A549 (cell line): ENCODE results near the gene MGME1. TPM values are rescaled to one million over a fixed set of nuclear protein-coding genes. Genes with fewer than 3 reads are reported as not detected.

Source experiments
- ATAC-seq, 2 experiments: fragments of 200-7000 bp in 1 of 2; fragments of >200 bp in 1 of 2; cut with Nextera tagmentation in 1 of 2; cut with Tn5 transposase in 1 of 2; 3 replicates each; pipeline versions ENCODE4 v1.8.0 to v1.9.1; 2018 to 2020; ENCODE audit warnings: mild to moderate bottlenecking in 1 of 2, moderate library complexity in 1 of 2
- CTCF ChIA-PET: fragments of 300-600 bp; sonication (Branson Sonifier 250); formaldehyde crosslinking; extraction: SDS; loops from one replicate; lab custom pipeline; 2021; ENCODE audit warnings: antibody characterized with exemption, inconsistent platforms; lab: Yijun Ruan, JAX
- POLR2A ChIA-PET: fragments of 350-600 bp; formaldehyde crosslinking; extraction: SDS; loops from one replicate; lab custom pipeline; 2021; ENCODE audit warnings: antibody characterized with exemption, inconsistent platforms; lab: Yijun Ruan, JAX
- DNase-seq, 2 experiments: peaks; one replicate each; pipeline versions ENCODE4 v3.0.0 to v3.0.0-alpha.2; 2011 to 2016; ENCODE audit warnings: low read depth in 1 of 2, low spot score in 1 of 2
- FAIRE-seq: peaks from 2 replicates; lab custom pipeline; 2011; peaks lifted over from hg19 to GRCh38; lab: Jason Lieb, UNC
- H3K27ac ChIP-seq, 2 experiments: fragments of >200 bp; sonication (Bioruptor Twin); formaldehyde crosslinking; 3 replicates each; pipeline ENCODE4 v1.5.1; 2016 to 2017
- H3K4me1 ChIP-seq: fragments of >200 bp; sonication (Bioruptor Twin); formaldehyde crosslinking; 3 replicates; pipeline ENCODE4 v1.6.1; 2016
- H3K4me2 ChIP-seq: fragments of >200 bp; sonication (Bioruptor Twin); formaldehyde crosslinking; 3 replicates; pipeline ENCODE4 v1.6.1; 2016
- H3K4me3 ChIP-seq: fragments of >200 bp; sonication (Bioruptor Twin); formaldehyde crosslinking; 3 replicates; pipeline ENCODE4 v1.5.1; 2016
- H3K9me3 ChIP-seq: fragments of >200 bp; sonication (Bioruptor Twin); formaldehyde crosslinking; 3 replicates; pipeline ENCODE4 v1.6.1; 2016
- CEBPB ChIP-seq, 2 experiments: fragments of >200 bp in 1 of 2; sonication (Bioruptor Twin) in 1 of 2; formaldehyde crosslinking in 1 of 2; IDR thresholded peaks; 2 replicates each; pipeline ENCODE4 v1.6.1; 2012 to 2016
- CHD2 ChIP-seq: fragments of 150-350 bp; IDR thresholded peaks from 2 replicates; pipeline ENCODE4 v1.6.1; 2014; ENCODE audit warnings: low read length; ENCODE audit not compliant: partially characterized antibody
- EHMT2 ChIP-seq: fragments of 200-600 bp; sonication (generic); IDR thresholded peaks from 2 replicates; pipeline ENCODE4 v1.6.1; 2016; ENCODE audit warnings: antibody characterized with exemption, low read depth, mild to moderate bottlenecking, moderate library complexity
- EP300 ChIP-seq, 2 experiments: fragments of >200 bp; sonication (Bioruptor Twin); formaldehyde crosslinking; IDR thresholded peaks; 2 replicates in 1 of 2; 3 replicates in 1 of 2; pipeline ENCODE4 v1.6.1; 2016 to 2017
- FOSB ChIP-seq: fragments of 250-450 bp; sonication (Bioruptor Pico); IDR thresholded peaks from 2 replicates; pipeline ENCODE4 v1.5.0; 2020; ENCODE audit warnings: mild to moderate bottlenecking, moderate library complexity
- FOSL2 ChIP-seq, 2 experiments: fragments of 450-650 bp in 1 of 2; fragments of >200 bp in 1 of 2; sonication (Bioruptor Twin) in 1 of 2; formaldehyde crosslinking; IDR thresholded peaks; 2 replicates each; pipeline versions ENCODE4 v1.5.0 to v1.6.1; 2016 to 2020; ENCODE audit warnings: mild to moderate bottlenecking in 1 of 2, moderate library complexity in 1 of 2
- HDAC2 ChIP-seq: fragments of 200-600 bp; sonication (generic); IDR thresholded peaks from 2 replicates; pipeline ENCODE4 v1.6.1; 2016
- HOXA7 ChIP-seq: fragments of 250-450 bp; sonication (Bioruptor Pico); IDR thresholded peaks from 2 replicates; pipeline ENCODE4 v1.5.0; 2020; ENCODE audit warnings: mild to moderate bottlenecking, moderate library complexity
- HOXB13 ChIP-seq: fragments of 250-450 bp; sonication (Bioruptor Pico); IDR thresholded peaks from 2 replicates; pipeline ENCODE4 v1.5.0; 2020; ENCODE audit warnings: low read depth, mild to moderate bottlenecking, moderate library complexity
- JUNB ChIP-seq: fragments of >200 bp; sonication (Bioruptor Twin); formaldehyde crosslinking; IDR thresholded peaks from 2 replicates; pipeline ENCODE4 v1.6.1; 2016
- KDM5A ChIP-seq: fragments of 200-600 bp; sonication (generic); IDR thresholded peaks from 2 replicates; pipeline ENCODE4 v1.6.1; 2016; ENCODE audit warnings: antibody characterized with exemption, mild to moderate bottlenecking
- POLR2AphosphoS2 ChIP-seq: conservative IDR thresholded peaks from 2 replicates; pipeline ENCODE4 v1.6.1; 2012; ENCODE audit warnings: low read length, improper control_type of control experiment, inconsistent platforms
- RAD21 ChIP-seq, 2 experiments: fragments of >200 bp in 1 of 2; sonication (Bioruptor Twin) in 1 of 2; formaldehyde crosslinking in 1 of 2; IDR thresholded peaks in 1 of 2; conservative IDR thresholded peaks in 1 of 2; 2 replicates in 1 of 2; 3 replicates in 1 of 2; pipeline ENCODE4 v1.6.1; 2012 to 2018; ENCODE audit warnings: inconsistent platforms in 1 of 2
- RCOR1 ChIP-seq: fragments of 150-350 bp; IDR thresholded peaks from 2 replicates; pipeline ENCODE4 v1.6.1; 2014; ENCODE audit warnings: antibody characterized with exemption, low read length, low read depth
- RNF2 ChIP-seq: fragments of 200-600 bp; sonication (generic); IDR thresholded peaks from 2 replicates; pipeline ENCODE4 v1.6.1; 2016; ENCODE audit warnings: low read depth, mild to moderate bottlenecking, antibody characterized with exemption, moderate library complexity, borderline replicate concordance
- ZC3H11A ChIP-seq: fragments of 450-650 bp; IDR thresholded peaks from 2 replicates; pipeline ENCODE4 v1.6.1; 2014; ENCODE audit warnings: antibody characterized with exemption, mild to moderate bottlenecking
- ZSCAN20 ChIP-seq: fragments of 250-450 bp; sonication (Bioruptor Pico); IDR thresholded peaks from 2 replicates; pipeline ENCODE4 v1.8.0; 2022; ENCODE audit warnings: mild to moderate bottlenecking, moderate library complexity
- WGBS: methylation state at CpG from one replicate; pipeline ENCODE4 v1.1.6; 2017; ENCODE audit errors: missing lambda C conversion rate; 5-methylcytosine and 5-hydroxymethylcytosine counted together
- polyA plus RNA-seq, 4 experiments: library from polyadenylated mRNA; depleted of rRNA in 3 of 4; stranded (reverse); fragments of >200 nt; fragmentation: RNase III in 1 of 4; extraction: RNeasy Plus Mini Kit Qiagen cat#74134 plus additional on column Dnase treatment in 1 of 4; gene quantifications; 2 replicates in 3 of 4; 3 replicates in 1 of 4; pipeline ENCODE4 v1.2.3, GENCODE V29; 2011 to 2017
- TF ChIP-seq, protein P1 (sequence below): fragments of 150-350 bp; IDR thresholded peaks from 2 replicates; pipeline ENCODE4 v1.6.1; 2014; ENCODE audit warnings: low read depth, mild to moderate bottlenecking, low read length
- TF ChIP-seq, protein P2 (sequence below): fragments of 250-450 bp; sonication (Bioruptor Pico); IDR thresholded peaks from 2 replicates; pipeline ENCODE4 v1.5.0; 2020; ENCODE audit warnings: low read depth, mild to moderate bottlenecking, moderate library complexity
- TF ChIP-seq, protein P3 (sequence below): IDR thresholded peaks from 2 replicates; pipeline ENCODE4 v1.6.1; 2012
- TF ChIP-seq, protein P4 (sequence below): IDR thresholded peaks from 2 replicates; pipeline ENCODE4 v1.6.1; 2012; ENCODE audit warnings: low read depth, borderline replicate concordance

MGME1 gene
- polyA plus RNA-seq, 2 of the 4 experiments (the other 2 are of a cell fraction) = 46.6 to 47.9 TPM

DNA sequence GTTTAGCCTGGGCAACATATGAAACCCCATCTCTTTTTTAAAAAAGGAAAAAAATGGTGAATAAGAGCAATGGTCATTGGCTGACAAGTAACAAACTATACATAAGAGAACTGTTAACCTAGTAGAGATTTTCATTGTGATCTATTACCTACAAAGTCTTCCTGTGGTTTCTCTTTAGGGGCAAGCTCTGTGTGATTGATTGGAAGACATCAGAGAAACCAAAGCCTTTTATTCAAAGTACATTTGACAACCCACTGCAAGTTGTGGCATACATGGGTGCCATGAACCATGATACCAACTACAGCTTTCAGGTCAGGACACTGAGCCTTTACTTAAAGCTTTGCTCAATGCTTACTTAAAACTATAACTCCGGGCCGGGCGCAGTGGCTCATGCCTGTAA lies 19.2 kb downstream of the MGME1 start:
- Histone ChIP-seq H3K4me2 (no peak overlapping the region), H3K4me3 (no peak overlapping the region), H3K4me1 (peaks cover 7% of the 10 kb centered on the region; the same call in 1 of the 3 replicates), H3K9me3 (no peaks in the 10 kb centered on the region), H3K27ac (no peak overlapping the region)
- DNase-seq (no peak), ATAC-seq (no peak), FAIRE-seq (no peak)
- ChIA-PET CTCF (interaction anchor here (5.3 kb wide), 1 partner anchor 7 kb away, joined by 36 read pairs; no protein-coding TSS in a partner anchor), POLR2A (interaction anchor here (0.7 kb wide), 1 partner anchor 19 kb away, joined by 3 read pairs; the partner anchor contains the start of gene MGME1)
- TF ChIP-seq EHMT2 (no peak), CHD2 (no peak), HOXA7 (CRISPR knock-in tag) (no peak), RAD21 (conservative IDR thresholded peaks at IDR 0.05 in 1 of 2, IDR thresholded peaks at IDR 0.05 in 1 of 2) (no peak), EP300 (IDR thresholded peaks at IDR 0.05) (no peak), RNF2 (no peak), ZC3H11A (no peak), ZSCAN20 (CRISPR knock-in tag) (no peak), JUNB (no peak), FOSL2 (IDR thresholded peaks at IDR 0.05) (no peak), FOSL2 (CRISPR knock-in tag; IDR thresholded peaks at IDR 0.05) (no peak), RCOR1 (no peak), POLR2AphosphoS2 (no peak), KDM5A (no peak), FOSB (no peak)
- TF ChIP-seq, protein P1, sequence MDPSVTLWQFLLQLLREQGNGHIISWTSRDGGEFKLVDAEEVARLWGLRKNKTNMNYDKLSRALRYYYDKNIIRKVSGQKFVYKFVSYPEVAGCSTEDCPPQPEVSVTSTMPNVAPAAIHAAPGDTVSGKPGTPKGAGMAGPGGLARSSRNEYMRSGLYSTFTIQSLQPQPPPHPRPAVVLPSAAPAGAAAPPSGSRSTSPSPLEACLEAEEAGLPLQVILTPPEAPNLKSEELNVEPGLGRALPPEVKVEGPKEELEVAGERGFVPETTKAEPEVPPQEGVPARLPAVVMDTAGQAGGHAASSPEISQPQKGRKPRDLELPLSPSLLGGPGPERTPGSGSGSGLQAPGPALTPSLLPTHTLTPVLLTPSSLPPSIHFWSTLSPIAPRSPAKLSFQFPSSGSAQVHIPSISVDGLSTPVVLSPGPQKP = no peak
- TF ChIP-seq, protein P2, sequence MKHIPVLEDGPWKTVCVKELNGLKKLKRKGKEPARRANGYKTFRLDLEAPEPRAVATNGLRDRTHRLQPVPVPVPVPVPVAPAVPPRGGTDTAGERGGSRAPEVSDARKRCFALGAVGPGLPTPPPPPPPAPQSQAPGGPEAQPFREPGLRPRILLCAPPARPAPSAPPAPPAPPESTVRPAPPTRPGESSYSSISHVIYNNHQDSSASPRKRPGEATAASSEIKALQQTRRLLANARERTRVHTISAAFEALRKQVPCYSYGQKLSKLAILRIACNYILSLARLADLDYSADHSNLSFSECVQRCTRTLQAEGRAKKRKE (CRISPR knock-in tag) = no peak
- TF ChIP-seq, protein P3, sequence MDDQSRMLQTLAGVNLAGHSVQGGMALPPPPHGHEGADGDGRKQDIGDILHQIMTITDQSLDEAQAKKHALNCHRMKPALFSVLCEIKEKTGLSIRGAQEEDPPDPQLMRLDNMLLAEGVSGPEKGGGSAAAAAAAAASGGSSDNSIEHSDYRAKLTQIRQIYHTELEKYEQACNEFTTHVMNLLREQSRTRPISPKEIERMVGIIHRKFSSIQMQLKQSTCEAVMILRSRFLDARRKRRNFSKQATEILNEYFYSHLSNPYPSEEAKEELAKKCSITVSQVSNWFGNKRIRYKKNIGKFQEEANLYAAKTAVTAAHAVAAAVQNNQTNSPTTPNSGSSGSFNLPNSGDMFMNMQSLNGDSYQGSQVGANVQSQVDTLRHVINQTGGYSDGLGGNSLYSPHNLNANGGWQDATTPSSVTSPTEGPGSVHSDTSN = no peak
- TF ChIP-seq, protein P4, sequence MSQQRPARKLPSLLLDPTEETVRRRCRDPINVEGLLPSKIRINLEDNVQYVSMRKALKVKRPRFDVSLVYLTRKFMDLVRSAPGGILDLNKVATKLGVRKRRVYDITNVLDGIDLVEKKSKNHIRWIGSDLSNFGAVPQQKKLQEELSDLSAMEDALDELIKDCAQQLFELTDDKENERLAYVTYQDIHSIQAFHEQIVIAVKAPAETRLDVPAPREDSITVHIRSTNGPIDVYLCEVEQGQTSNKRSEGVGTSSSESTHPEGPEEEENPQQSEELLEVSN = no peak
- 97% methylated on average over 3 of the region's 3 CpGs for WGBS

DNA sequence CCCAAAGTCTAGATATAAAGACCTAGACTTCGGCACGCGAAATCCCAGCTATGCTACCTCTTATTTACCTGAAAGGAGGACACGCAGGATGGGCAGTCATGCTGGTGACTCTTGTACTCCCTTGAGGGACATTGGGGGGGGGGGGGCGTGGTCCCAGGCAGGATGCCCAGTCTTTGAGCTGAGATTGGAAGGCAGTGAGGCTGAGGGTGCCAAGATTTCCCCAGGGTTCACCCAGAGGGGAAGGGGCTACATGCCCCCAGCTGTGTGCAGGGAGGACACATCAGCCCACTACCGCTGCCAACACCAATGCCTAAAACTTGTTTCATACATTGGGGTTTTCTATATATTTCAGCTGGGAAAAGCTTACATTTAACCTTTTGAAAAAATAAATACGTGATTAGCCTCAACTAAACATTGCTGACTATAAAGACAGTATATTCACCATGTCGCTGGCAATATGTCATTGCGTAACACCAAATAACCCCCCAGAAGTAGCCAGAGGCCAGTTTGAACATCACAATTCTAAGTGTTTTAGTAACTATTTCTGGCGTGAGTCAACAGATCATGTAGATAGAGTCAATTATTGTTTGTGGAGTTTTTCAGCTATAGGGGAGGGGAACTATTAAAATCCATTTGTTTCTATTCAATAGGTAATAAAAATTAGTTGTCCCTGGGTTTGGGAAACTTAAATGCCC lies 21.6 kb downstream of the MGME1 start:
- ChIA-PET POLR2A (no interaction called here), CTCF (interaction anchor here (0.8 to 2.2 kb wide), 2 partner anchors 52 to 68 kb away, joined by 3 to 9 read pairs; no protein-coding TSS in a partner anchor)
- Histone ChIP-seq H3K9me3 (no peaks in the 10 kb centered on the region), H3K4me2 (no peak overlapping the region), H3K4me3 (no peak overlapping the region), H3K4me1 (peaks cover 6% of the 10 kb centered on the region; the same call in 1 of the 3 replicates), H3K27ac (no peak overlapping the region)
- FAIRE-seq = no peak
- ATAC-seq = no peak
- no peak for DNase-seq
- 83% methylated on average over 10 of the region's 10 CpGs for WGBS
- TF ChIP-seq CEBPB (IDR thresholded peaks at IDR 0.05) (peak; percentile 62 to 73; a peak in 3 of 4 replicates), HOXB13 (CRISPR knock-in tag) (no peak), HDAC2 (no peak)
